ENCODE results near the gene PARD3.

PARD3 gene

GRCh38 chr10:34196058-34196433 lies 619.0 kb downstream of the PARD3 start:
- Histone ChIP-seq H3F3A (ENCODE audit: control insufficient read depth, insufficient read depth) (no peaks in the 10 kb centered on the region), H3K27me3 (ENCODE audit: control insufficient read depth, low read length) (no peaks in the 10 kb centered on the region), H3K9me2 (replicated peaks; ENCODE audit: control insufficient read depth, low read length) (no peaks in the 10 kb centered on the region), H3K27ac (ENCODE audit: low read depth, low read length) (no peak overlapping the region), H3K4me2 (ENCODE audit: low read length) (no peak overlapping the region), H3K36me3 (ENCODE audit: control insufficient read depth, low read length) (no peaks in the 10 kb centered on the region), H3K9me3 (ENCODE audit: control insufficient read depth, insufficient read depth, low read length) (no peaks in the 10 kb centered on the region), H3K4me1 (ENCODE audit: control insufficient read depth, low read length) (no peaks in the 10 kb centered on the region), H3K4me3 (ENCODE audit: low read length) (no peak overlapping the region), H4K20me1 (ENCODE audit: control insufficient read depth, insufficient read depth, low read depth, low read length) (no peaks in the 10 kb centered on the region), H3K79me2 (ENCODE audit: control insufficient read depth, low read length) (no peaks in the 10 kb centered on the region)
- no peak for TF ChIP-seq EZH2phosphoT487 (IDR thresholded peaks at IDR 0.05; ENCODE audit: borderline replicate concordance, low read length)
- TF ChIP-seq CTCF (IDR thresholded peaks at IDR 0.05; ENCODE audit: low read depth, low read length, poor library complexity, severe bottlenecking) = no peak

GRCh38 chr10:34195364-34196057 lies 619.6 kb downstream of the PARD3 start:
- TF ChIP-seq CTCF (IDR thresholded peaks at IDR 0.05; ENCODE audit: low read depth, low read length, poor library complexity, severe bottlenecking) = no peak
- no peak for TF ChIP-seq EZH2phosphoT487 (IDR thresholded peaks at IDR 0.05; ENCODE audit: borderline replicate concordance, low read length)
- Histone ChIP-seq H3K9me3 (ENCODE audit: control insufficient read depth, insufficient read depth, low read length) (no peaks in the 10 kb centered on the region), H3K36me3 (ENCODE audit: control insufficient read depth, low read length) (no peaks in the 10 kb centered on the region), H4K20me1 (ENCODE audit: control insufficient read depth, insufficient read depth, low read depth, low read length) (no peaks in the 10 kb centered on the region), H3K4me2 (ENCODE audit: low read length) (no peak overlapping the region), H3K27me3 (ENCODE audit: control insufficient read depth, low read length) (no peaks in the 10 kb centered on the region), H3K4me3 (ENCODE audit: low read length) (no peak overlapping the region), H3F3A (ENCODE audit: control insufficient read depth, insufficient read depth) (no peaks in the 10 kb centered on the region), H3K9me2 (replicated peaks; ENCODE audit: control insufficient read depth, low read length) (no peaks in the 10 kb centered on the region), H3K27ac (ENCODE audit: low read depth, low read length) (no peak overlapping the region), H3K79me2 (ENCODE audit: control insufficient read depth, low read length) (no peaks in the 10 kb centered on the region), H3K4me1 (ENCODE audit: control insufficient read depth, low read length) (no peaks in the 10 kb centered on the region)

GRCh38 chr10:34193931-34194626 lies 621.0 kb downstream of the PARD3 start:
- Histone ChIP-seq H3K9me3 (ENCODE audit: control insufficient read depth, insufficient read depth, low read length) (no peaks in the 10 kb centered on the region), H4K20me1 (ENCODE audit: control insufficient read depth, insufficient read depth, low read depth, low read length) (no peaks in the 10 kb centered on the region), H3K4me3 (ENCODE audit: low read length) (no peak overlapping the region), H3K27ac (ENCODE audit: low read depth, low read length) (no peak overlapping the region), H3K9me2 (replicated peaks; ENCODE audit: control insufficient read depth, low read length) (no peaks in the 10 kb centered on the region), H3K36me3 (ENCODE audit: control insufficient read depth, low read length) (no peaks in the 10 kb centered on the region), H3K4me1 (ENCODE audit: control insufficient read depth, low read length) (no peaks in the 10 kb centered on the region), H3K79me2 (ENCODE audit: control insufficient read depth, low read length) (no peaks in the 10 kb centered on the region), H3K27me3 (ENCODE audit: control insufficient read depth, low read length) (no peaks in the 10 kb centered on the region), H3K4me2 (ENCODE audit: low read length) (no peak overlapping the region), H3F3A (ENCODE audit: control insufficient read depth, insufficient read depth) (no peaks in the 10 kb centered on the region)
- no peak for TF ChIP-seq CTCF (IDR thresholded peaks at IDR 0.05; ENCODE audit: low read depth, low read length, poor library complexity, severe bottlenecking)
- TF ChIP-seq EZH2phosphoT487 (IDR thresholded peaks at IDR 0.05; ENCODE audit: borderline replicate concordance, low read length) = no peak
